Choroid plexus epithelial cell (primary cell): ENCODE data around the gene NID2.

Experiments used
- DNase-seq: peaks from one replicate; pipeline ENCODE4 v3.0.0-alpha.2; 2010; ENCODE audit warnings: low read depth
- H3K4me3 ChIP-seq: 2 replicates; pipeline ENCODE4 v1.5.1; 2011; ENCODE audit warnings: low read depth, mild to moderate bottlenecking, control low read depth, low read length, moderate library complexity
- TF ChIP-seq, protein P1 (sequence below): conservative IDR thresholded peaks from 2 replicates; pipeline ENCODE4 v1.5.1; 2011; ENCODE audit warnings: low read depth, mild to moderate bottlenecking, control low read depth, inconsistent platforms, low read length, moderate library complexity

The NID2 gene

DNA sequence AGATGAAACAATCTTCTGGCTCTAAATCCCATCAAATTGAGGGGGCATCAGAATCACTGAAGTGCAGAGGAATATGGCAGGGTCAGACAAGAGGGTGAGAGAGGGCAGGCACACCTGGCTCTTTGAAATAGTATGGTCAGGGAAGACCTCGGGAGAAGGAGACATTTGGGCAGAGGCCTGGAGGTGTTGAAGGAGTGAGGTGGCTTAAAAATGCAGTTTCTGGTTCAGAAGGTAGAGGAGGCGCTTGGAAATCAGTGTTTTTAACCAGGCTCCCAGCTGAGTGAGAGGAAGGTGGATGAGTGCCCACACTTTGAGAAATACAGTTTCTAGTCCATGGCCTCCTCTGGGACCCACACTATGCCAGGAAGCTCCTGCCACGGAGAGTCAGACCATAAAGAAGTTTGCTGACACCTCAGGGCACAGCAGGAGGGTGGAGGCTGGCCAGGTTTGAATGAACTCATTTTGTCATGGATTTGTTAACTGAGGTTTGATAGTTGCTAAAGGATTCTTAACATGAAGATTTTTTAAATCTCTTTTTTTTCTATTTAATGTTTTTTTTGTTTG is 20.1 kb downstream of the NID2 start:
- no peak overlapping the region for H3K4me3 ChIP-seq
- TF ChIP-seq, protein P1, sequence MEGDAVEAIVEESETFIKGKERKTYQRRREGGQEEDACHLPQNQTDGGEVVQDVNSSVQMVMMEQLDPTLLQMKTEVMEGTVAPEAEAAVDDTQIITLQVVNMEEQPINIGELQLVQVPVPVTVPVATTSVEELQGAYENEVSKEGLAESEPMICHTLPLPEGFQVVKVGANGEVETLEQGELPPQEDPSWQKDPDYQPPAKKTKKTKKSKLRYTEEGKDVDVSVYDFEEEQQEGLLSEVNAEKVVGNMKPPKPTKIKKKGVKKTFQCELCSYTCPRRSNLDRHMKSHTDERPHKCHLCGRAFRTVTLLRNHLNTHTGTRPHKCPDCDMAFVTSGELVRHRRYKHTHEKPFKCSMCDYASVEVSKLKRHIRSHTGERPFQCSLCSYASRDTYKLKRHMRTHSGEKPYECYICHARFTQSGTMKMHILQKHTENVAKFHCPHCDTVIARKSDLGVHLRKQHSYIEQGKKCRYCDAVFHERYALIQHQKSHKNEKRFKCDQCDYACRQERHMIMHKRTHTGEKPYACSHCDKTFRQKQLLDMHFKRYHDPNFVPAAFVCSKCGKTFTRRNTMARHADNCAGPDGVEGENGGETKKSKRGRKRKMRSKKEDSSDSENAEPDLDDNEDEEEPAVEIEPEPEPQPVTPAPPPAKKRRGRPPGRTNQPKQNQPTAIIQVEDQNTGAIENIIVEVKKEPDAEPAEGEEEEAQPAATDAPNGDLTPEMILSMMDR = no peak
- peak; percentile 74 for DNase-seq

DNA sequence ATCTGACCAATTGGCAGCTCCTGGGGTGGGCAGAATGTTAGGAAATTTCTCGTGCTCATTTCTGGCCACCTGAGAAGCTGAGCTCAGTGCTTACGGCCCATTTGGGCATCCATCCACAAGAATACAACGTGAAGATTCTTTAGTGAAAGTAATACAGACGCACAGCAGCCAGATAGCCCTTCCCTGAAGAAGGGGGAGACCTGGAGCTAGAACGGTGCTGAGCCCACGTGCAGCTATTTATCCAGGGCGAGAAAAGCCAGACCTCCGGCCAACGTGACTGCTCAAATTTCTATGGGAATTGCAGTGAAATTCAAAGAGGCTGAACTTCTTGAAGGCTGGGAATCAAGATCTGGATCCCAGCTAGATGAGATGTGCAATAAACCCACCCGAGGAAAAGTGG is 20.7 kb downstream of the NID2 start:
- no peak for DNase-seq
- H3K4me3 ChIP-seq = no peak overlapping the region
- TF ChIP-seq, protein P1 = no peak

DNA sequence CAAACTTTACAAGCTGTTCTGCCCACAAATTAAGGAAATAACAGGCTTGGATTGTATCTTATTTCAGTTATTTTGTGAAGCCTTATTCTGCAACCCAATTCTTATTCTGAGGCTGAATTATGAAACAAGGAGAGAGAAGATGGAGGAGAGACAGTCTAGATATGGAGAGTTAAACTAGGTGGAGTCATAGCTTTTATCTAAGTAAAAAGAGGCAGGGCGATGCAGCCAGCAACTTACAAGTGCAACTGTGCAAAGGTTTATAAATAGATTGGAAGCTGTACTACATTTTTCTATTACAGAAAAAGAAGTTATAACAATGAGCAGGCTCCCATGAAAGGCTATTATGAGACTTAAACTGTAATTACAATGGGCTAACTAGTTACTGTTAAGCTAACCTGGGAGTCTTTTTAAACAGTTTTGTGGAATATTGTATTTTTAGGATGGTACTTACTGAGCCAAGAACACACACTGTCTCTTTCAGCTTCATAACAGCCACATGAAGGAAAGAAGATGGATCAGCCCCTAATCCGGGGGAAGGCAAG is 22.4 kb downstream of the NID2 start:
- TF ChIP-seq, protein P1 = no peak
- H3K4me3 ChIP-seq = no peak overlapping the region
- DNase-seq = peak; percentile 23

DNA sequence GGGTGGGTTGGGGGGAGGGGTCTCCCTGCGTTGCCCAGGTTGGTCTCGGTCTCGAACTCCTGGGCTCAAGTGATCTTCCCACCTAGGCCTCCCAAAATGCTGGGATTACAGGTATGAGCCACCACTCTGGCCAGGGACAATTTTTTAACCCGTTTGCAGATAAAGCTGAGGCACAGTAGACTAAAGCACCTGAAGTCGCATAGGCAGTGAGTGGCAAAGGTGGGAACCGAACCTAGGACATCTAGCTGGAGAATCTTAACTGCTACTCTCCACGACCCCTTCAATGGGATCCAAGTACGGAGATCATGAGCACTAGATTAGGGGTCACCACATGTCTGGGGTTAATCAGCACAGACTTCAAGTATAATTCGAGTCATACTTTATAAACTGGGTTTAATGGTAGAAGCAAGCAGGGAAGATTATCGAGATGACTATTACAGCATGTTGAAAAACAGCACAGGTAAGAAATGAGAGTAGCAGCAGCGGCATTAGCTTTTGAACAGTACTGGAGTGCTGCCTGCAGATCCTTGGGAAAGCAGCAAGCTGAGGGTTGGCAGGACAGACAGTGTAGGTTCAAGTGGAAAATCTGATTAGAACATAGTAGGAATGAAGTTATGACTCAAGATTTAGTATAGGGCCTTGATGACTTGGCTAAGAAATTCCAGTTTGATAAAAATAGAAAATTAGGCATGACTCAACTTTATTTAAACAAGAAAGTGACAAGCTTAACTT is 23.9 kb downstream of the NID2 start:
- TF ChIP-seq, protein P1 = no peak
- no peak overlapping the region for H3K4me3 ChIP-seq
- DNase-seq = peak; percentile 87

DNA sequence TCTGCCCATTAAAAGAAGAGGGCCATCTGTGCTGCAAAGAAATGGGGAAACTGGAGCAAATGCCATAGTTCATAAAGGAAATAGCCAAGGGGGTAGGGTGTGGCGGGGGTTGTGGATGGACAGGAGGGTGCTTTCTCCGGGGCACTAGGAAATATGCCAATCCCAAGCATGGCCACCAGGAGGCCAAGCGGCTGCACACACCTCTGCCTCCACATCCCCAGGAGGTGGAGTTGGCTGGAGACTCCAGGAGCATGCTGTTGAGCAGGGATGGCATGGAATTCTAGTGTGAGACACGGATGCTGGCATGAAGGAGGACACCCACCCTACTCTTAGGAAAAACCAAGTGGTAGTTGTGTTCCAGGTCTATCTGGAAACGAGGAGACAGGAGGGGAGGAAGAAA is 25.2 kb downstream of the NID2 start:
- TF ChIP-seq, protein P1 = peak; percentile 80
- peak; percentile 57 for DNase-seq
- no peak overlapping the region for H3K4me3 ChIP-seq

DNA sequence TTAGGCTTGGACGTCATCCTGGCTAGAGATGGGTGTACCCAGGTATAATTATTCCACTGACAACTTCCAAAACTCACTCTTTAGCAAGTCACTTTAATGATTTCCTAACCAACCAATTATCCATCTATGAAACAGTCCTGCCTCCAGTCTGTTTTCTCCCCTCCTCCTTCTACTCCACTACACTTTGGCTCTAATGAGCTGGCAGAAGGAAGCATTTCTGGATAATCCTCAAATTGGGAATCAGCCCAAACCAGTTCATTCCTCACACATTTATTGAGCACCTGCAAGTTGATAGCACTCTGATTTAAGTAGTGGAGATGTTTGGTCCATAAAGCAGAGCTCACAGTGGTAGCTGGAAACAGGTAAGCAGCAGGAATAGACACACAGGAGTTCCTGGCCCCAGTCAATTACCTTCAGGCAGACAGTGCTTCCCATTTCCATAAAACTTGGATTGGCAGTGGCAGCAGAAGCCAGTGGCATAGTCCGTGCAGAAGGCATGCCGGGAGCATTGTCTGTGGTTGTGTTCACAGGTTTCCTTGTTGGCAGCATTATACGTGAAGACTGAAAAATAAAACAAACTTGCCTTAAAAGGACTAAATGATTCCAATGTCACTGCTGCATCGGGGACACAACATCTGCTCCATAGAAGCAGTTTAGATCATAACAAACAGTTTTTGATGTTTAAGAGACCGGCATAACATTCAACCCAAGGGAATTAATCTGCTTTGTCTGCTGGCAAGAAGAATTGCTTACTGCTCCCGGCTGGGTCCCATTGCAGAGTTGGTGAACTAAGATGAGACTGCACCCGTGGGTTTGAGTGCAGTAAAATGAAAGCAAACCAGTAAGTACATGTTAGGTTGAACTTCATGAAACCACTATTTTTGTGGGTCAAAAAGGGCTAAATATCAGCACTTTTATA is 26.2 kb downstream of the NID2 start:
- TF ChIP-seq, protein P1 = no peak
- H3K4me3 ChIP-seq = no peak overlapping the region
- DNase-seq = peak; percentile 40
